GM21526 (cell line): Measurements from ENCODE around the gene THY1.
"Not testable (repeated sequence)": the region's sequence is repeated elsewhere in the genome, so short reads cannot be mapped to it uniquely, and the experiment has no call there.

ENCODE experiments used
- ATAC-seq: cut with Tn5 transposase; IDR thresholded peaks from one replicate; pipeline ENCODE4 v1.9.1; 2021; ENCODE audit warnings: moderate library complexity; ENCODE audit not compliant: unreplicated experiment, low FRiP score

The THY1 gene

GRCh38 chr11:119422809-119423508, at the start of gene THY1:
Gene THY1, minus strand, starts transcription at chr11:119423172. Its CDS starts 2,267 bp downstream, at chr11:119420905.
- ATAC-seq, result no peak

GRCh38 chr11:119472186-119472855, 49.3 kb upstream of the THY1 start:
- ATAC-seq, result no peak

- no peak for ATAC-seq
Observed at GRCh38 chr11:119471329-119471728, 48.4 kb upstream of the THY1 start.

DNA sequence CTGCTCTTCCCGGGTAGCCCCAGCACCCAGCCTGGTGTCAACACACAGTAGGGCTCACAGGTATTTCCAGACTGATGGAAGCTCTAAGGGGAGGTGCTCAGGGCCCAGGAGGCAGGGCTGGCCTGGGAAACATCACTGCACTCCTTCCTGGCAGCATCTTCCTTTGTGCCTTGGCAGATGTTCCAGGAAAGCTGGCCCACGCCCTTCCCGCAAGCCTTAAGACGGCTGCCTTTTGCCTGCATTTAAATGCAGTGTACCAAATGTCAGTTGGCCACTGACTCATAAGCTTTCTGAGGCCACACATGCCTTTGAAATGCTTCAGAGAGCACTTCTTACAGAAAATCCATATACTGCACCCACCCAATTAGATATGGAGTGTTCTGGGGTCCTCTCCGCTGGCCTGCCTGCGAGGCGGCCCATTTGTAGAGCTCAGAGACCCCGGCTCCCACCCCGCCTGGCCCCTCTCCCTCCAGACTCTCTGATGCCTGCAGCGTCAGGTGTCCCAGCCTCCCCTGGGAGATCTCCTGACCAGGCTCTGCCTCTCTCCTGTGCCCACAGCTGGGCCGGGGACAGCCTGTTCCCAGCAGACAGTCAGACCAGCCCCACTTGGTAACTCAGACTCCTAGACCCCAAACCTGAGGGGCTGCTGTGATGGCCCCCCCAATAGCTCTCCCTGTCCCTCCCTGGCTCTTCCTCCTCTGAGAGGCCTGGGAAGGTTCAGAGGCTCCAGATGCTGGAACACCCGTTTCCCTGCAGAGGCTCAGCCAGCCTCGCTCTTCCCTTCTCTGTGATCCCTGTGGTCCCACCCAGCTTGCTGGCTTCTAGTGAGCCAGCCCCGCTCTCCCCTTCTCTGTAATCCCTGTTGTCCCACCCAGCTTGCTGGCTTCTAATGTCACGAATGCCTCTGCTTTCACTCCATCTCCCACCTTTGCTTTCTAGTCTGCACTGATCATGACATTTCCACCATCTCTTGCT, 47.6 kb upstream of the THY1 start:
- no peak for ATAC-seq

DNA sequence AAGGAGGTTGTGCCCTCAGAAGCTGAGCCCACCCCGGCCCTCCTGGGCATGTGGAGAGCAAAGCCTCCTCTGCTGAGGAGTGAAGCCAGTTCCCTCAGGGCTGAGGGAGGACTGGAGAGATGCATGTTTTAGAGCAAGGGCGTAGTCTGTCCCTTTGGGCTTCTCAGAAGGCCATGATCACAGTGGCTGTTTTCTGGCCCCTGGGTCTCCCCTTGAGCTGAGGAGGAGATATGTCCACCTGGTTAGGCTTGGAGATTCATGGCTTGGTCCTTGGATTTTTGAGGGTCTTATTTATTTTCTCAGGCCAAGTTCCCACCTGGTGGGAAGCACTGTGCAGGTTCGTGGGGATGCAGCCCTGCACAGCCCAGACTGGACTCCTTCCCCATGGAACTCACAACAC, 46.5 kb upstream of the THY1 start:
- no peak for ATAC-seq

DNA sequence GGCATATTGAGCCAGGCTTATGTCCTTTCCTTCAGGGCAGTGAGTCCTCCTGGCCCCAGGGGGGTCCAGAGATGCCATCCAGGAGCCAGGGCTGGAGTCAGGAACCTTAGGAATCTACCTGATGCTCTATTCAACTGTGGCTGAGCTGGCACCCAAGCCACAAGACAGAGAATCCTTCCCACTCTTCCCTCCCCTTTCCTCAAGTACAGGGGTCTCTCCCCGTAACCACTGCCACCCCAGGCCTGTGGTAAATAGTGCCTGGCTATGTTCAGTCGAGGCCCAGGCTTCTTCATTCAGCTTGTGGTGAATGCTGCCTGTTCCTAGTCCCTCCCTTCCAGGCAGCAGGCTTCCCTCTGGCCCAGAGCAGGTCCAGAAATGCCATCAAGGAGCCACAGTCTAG, 45.5 kb upstream of the THY1 start:
- no peak for ATAC-seq

DNA sequence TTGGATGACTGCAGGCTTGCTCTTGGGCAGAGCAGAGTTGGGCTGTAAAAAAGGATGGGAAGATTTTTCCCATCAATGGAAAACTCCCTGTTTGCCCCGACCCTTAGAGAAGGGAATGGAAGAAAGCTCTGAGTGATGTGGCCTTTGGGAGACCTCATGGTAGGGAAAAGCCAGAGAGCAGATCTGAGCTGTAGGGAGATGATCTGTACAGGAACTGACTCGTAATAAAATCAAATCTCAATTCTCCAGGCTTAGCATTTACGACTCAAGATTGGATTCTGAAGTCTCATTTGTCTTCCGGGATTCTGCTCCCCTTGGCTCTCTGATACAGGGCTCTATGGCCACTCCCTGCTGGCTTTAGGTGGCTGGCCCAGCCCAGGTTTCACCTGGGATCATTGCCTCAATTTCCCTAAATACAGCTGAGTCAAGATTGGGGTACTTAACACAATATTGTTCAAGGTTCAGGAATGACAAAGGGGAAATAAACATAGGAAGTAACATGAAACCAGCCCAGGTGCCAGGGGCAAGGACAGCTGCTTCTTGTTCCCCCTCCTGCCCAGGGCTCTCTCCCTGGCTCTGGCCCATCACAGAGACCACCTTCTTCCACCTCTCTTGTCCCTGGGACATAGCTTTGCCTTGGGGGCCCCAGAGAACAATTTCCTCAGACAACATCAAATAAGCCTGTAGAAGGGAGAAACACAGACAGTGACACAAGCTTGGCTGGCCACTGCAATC, 38.4 kb upstream of the THY1 start:
- ATAC-seq, result no peak

DNA sequence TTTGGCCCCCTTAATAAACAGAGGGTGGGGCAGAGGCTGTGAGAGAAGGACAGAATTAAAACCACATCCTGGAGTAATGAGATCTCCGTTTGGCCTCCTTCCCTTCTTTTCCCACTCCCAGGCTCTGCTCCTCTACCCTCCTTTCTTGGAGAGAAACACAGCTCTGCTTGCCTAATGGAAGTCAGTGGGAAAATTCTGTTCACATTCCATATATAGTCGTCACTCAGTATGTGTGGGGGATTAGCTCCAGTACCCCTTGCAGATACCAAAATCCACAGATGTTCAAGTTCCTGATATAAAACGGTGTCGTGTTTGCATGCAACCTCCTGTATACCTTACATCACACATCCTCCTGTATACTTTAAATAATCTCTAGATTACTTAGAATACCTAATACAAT, 37.6 kb upstream of the THY1 start:
- ATAC-seq, result no peak

- ATAC-seq, result no peak
Observed at GRCh38 chr11:119460097-119460496, 37.1 kb upstream of the THY1 start.

GRCh38 chr11:119459293-119459976, 36.5 kb upstream of the THY1 start:
- ATAC-seq, result no peak

DNA sequence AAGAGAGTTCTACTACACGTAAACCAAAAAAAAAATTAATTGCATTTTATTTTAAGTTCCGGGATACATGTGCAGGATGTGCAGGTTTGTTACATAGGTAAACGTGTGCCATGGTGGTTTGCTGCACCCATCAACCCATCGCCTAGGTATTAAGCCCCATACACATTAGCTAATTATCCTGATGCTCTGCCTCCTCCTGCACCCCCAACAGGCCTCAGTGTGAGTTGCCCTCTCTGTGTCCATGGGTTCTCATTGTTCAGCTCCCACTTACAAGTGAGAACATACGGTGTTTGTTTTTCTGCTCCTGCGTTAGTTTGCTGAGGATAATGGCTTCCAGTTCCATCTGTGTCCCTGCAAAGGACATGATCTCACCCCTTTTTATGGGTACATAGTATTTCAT, 32.7 kb upstream of the THY1 start:
- not testable (repeated sequence) for ATAC-seq

- ATAC-seq, result not testable (repeated sequence)
Observed at GRCh38 chr11:119455241-119455640, 32.3 kb upstream of the THY1 start.

DNA sequence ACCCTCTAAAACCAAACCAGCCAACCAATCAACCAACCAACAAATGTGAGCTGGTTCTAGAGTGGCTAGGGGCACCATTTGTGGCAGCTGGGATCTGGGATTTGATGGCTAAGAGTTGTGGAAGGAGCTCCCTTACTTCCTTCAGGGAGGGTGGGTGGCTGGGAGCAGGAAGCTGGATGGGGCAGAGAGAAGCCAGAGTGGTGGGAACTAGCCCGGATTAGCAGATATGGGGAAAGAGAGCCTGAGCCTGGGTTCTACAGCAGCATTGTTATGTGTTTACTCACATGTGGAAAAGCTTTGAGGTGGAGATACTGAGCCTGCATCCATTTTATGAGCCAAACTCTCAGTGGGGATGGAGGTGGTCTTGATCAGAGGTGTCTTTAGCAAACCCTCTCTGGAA, 30.9 kb upstream of the THY1 start:
- no peak for ATAC-seq

DNA sequence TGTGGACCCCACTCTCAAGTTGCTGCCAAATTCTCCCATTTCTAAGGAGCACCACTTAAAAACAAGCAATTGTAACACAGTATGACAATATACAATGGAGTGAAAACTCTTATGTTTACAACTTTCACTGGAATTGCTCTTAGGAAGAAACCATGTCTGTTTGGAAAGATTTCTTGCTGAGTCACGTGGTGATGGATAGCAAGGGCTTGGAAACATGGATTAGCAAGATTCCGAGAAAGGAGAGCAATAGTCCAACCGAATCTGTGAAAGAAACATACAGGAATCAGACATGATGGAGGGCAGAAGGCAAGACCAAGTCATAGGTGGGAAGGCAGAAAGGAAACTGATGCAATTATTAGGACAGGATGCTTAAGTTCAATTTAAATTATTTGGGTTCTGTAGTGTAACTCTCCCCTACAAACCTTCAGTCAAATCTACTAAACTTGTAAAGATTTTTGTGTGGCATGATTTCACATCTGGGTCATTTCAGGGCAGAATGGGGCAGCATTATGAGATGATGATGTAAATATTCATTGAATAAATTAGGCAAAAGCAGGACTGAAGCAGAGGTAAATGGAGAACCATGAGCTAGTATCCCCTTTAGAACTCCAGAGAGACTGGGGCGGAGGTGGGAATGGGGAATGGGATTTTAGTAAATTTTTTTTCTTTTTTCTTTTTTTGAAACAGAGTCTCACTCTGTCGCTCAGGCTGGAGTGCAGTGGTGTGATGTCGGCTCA, 27.8 kb upstream of the THY1 start:
- no peak for ATAC-seq

GRCh38 chr11:119449498-119449897, 26.5 kb upstream of the THY1 start:
- no peak for ATAC-seq

- no peak for ATAC-seq
Observed at GRCh38 chr11:119448380-119448779, 25.4 kb upstream of the THY1 start.

DNA sequence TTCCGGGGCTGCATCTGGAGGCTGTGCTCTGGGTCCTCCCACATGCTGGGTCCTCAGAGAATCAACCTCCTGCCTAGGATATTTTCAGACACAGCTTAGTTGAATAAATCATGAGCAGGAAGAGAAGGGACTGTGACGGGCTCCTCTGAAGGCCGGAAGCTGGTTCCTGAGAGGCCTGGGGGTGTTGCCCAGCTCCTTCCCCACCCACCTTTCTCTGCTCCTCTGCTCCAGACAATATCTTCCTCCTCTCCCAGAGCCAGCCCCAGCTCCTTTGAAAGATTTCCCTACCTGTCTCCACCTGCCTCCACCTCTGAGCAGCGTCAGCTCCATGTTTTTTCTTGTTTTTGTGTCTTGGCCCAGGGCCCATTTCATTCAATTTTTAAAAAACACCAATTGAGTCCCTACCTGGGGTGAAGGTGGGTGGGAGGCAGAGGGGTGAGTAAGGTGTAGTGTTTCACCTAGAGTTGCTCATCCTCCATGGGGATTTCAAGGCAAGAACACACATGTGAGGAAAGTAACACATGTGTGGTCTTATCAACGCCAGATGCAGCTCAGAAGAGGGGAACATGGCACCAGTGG, 24.8 kb upstream of the THY1 start:
- ATAC-seq, result no peak

- ATAC-seq, result no peak
Observed at GRCh38 chr11:119446871-119447663, 24.1 kb upstream of the THY1 start.
